Adrenal gland (tissue), 12 donors: ENCODE data around the gene RIPOR3. TPM values are rescaled to one million over a fixed set of nuclear protein-coding genes. Genes with fewer than 3 reads are reported as not detected.

ENCODE experiments used
- DNase-seq, 7 donors: peaks; one replicate each; pipeline ENCODE4 v3.0.0-alpha.2; 2019 to 2020
- H3K27ac ChIP-seq, 5 donors: fragments of 200-600 bp; sonication (generic) in 4 of 5; 1 replicate in 3 of 5; 2 replicates in 2 of 5; pipeline versions ENCODE4 v1.5.1 to v1.8.0; 2016 to 2020; ENCODE audit warnings: mild to moderate bottlenecking in 1 of 5
- H3K27me3 ChIP-seq: fragments of 200-600 bp; 2 replicates; pipeline ENCODE4 v1.8.0; 2021
- H3K36me3 ChIP-seq, 2 donors: fragments of 200-600 bp; replicated peaks in 1 of 2; 1 replicate in 1 of 2; 2 replicates in 1 of 2; pipeline versions ENCODE4 v1.5.1 to v1.8.0; 2018 to 2022
- H3K4me1 ChIP-seq, 2 donors: fragments of 200-600 bp; replicated peaks in 1 of 2; 1 replicate in 1 of 2; 2 replicates in 1 of 2; pipeline versions ENCODE4 v1.5.1 to v1.8.0; 2018 to 2021
- H3K4me3 ChIP-seq, 4 donors: fragments of 200-600 bp; sonication (generic) in 3 of 4; one replicate each; pipeline ENCODE4 v1.5.1; 2016 to 2018
- H3K9me3 ChIP-seq, 3 donors: fragments of 200-600 bp; sonication (generic) in 1 of 3; replicated peaks in 1 of 3; 1 replicate in 2 of 3; 2 replicates in 1 of 3; pipeline versions ENCODE4 v1.5.1 to v1.8.0; 2016 to 2021
- CTCF ChIP-seq, 6 experiments: fragments of 450-650 bp in 4 of 6; fragments of 200-600 bp in 2 of 6; sonication (generic) in 1 of 6; IDR thresholded peaks; 1 replicate in 5 of 6; 2 replicates in 1 of 6; pipeline versions ENCODE4 v1.5.1 to v1.8.0; 2016 to 2021; ENCODE audit warnings: antibody characterized with exemption in 6 of 6, mild to moderate bottlenecking in 2 of 6, moderate library complexity in 1 of 6
- POLR2A ChIP-seq, 2 donors: fragments of 450-650 bp; IDR thresholded peaks; one replicate each; pipeline ENCODE4 v1.6.1; 2017; ENCODE audit warnings: antibody characterized with exemption in 2 of 2, mild to moderate bottlenecking in 2 of 2, moderate library complexity in 1 of 2
- WGBS, 4 donors: extraction: QIAGEN DNeasy Blood & Tissue Kit in 2 of 4; methylation state at CpG; one replicate each; pipeline versions ENCODE4 v1.1.5 to v1.1.7; 2013 to 2017; 5-methylcytosine and 5-hydroxymethylcytosine counted together
- intact Hi-C, 2 donors: fragments of 100-400 bp; cut with DNase I; formaldehyde crosslinking; loops; one replicate each; pipeline versions ENCODE4 v1.14.1 to v1.15.0; 2022 to 2023
- polyA plus RNA-seq, 3 donors: library from polyadenylated mRNA; stranded (reverse); fragments of 200-250 nt in 2 of 3; fragments of 350-450 nt in 1 of 3; fragmentation: Illumina TruSeq in 1 of 3; extraction: RNeasy Lipid Tissue Mini Kit (QIAGEN cat#74804) in 1 of 3; gene quantifications; one replicate each; pipeline ENCODE4 v1.2.3, GENCODE V29; 2013 to 2014
- total RNA-seq, 9 donors: library from RNA; depleted of rRNA in 4 of 9; stranded (reverse); fragments of >200 nt in 4 of 9; fragments of 120-200 nt in 1 of 9; fragmentation: NEBNext Ultra II Directional in 1 of 9; extraction: Animal tissue kit (Norgen Biotek cat#: 25700) in 1 of 9; gene quantifications; one replicate each; pipeline versions ENCODE4 v1.1.0 to v1.2.4, GENCODE V29; 2013 to 2023
- donor health status: healthy with polysubstance abuse.
- donor health status: Bipolar disorder and iron deficiency.
- donor health status: DM: yes; HTN: yes; CAD: no.
- donor health status: DM: no; HTN: no; CAD: no.
- donor health status: DM: no; HTN: no; CAD: no.
- donor health status: DM: yes; HTN: yes; CAD: no.

The RIPOR3 gene
- total and polyA plus RNA-seq, 12 donors, result 3.4 to 135 (median 23.7) TPM

- no peaks in the 10 kb centered on the region for H3K27me3 ChIP-seq
- H3K4me3 ChIP-seq, result no peak overlapping the region
- H3K4me1 ChIP-seq, result peaks cover 5 to 56% of the 10 kb centered on the region in 2 donors
- peak overlapping the region in 1 of 5 donors; percentile 1 for H3K27ac ChIP-seq
- no peaks in the 10 kb centered on the region for H3K36me3 ChIP-seq
- H3K9me3 ChIP-seq, result no peaks in the 10 kb centered on the region
- WGBS, 4 donors, result 88 to 94% (median 93%) methylated on average over 2 of the region's 2 CpGs
- intact Hi-C loops, result no loop called here
- TF ChIP-seq POLR2A (IDR thresholded peaks at IDR 0.05), result no peak
- no peak for TF ChIP-seq CTCF (IDR thresholded peaks at IDR 0.05)
- DNase-seq, result no peak
Observed at GRCh38 chr20:50550531-50550930, 140.8 kb downstream of the RIPOR3 start.

GRCh38 chr20:50548396-50548795 is 142.9 kb downstream of the RIPOR3 start:
- H3K4me1 ChIP-seq, result peaks cover 0 to 43% of the 10 kb centered on the region in 2 donors
- H3K27me3 ChIP-seq, result no peaks in the 10 kb centered on the region
- peak overlapping the region in 1 of 5 donors; percentile 7 for H3K27ac ChIP-seq
- intact Hi-C loops, result no loop called here
- H3K4me3 ChIP-seq, result no peak overlapping the region
- no peaks in the 10 kb centered on the region for H3K36me3 ChIP-seq
- WGBS, 4 donors, result 92 to 95% (median 94%) methylated on average over 3 to 5 of the region's 5 CpGs
- TF ChIP-seq CTCF (IDR thresholded peaks at IDR 0.05), result no peak
- TF ChIP-seq POLR2A (IDR thresholded peaks at IDR 0.05), result no peak
- no peaks in the 10 kb centered on the region for H3K9me3 ChIP-seq
- no peak for DNase-seq

DNA sequence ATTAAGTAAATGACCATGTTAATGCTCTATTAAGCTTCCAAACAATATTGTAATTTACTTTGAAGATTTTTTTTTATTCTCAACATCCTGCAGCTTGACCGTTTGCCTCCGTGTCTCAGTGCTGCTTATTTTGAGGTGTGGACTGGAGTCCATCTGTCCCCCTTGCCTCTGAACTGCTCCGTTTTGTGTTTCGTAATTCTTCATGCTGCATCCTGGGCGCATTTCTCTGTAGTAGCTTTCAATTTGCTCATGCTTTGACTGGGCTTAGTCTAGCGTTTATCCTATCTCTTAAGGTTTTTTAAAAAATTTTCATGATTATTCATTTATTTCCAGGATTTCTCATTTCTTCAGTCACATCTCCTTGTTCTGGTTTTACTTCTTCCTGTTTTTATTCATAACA is 143.4 kb downstream of the RIPOR3 start:
- H3K27ac ChIP-seq, result no peak overlapping the region
- no peak overlapping the region for H3K4me3 ChIP-seq
- no peaks in the 10 kb centered on the region for H3K36me3 ChIP-seq
- DNase-seq, result no peak
- H3K9me3 ChIP-seq, result no peaks in the 10 kb centered on the region
- no peak for TF ChIP-seq CTCF (IDR thresholded peaks at IDR 0.05)
- no peak for TF ChIP-seq POLR2A (IDR thresholded peaks at IDR 0.05)
- peaks cover 0 to 47% of the 10 kb centered on the region in 2 donors for H3K4me1 ChIP-seq
- WGBS, 4 donors, result 66 to 75% (median 70%) methylated on average over 6 of the region's 6 CpGs
- no peaks in the 10 kb centered on the region for H3K27me3 ChIP-seq
- intact Hi-C loops, result no loop called here

- Histone ChIP-seq H3K4me1 (peaks cover 2 to 58% of the 10 kb centered on the region in 2 donors), H3K4me3 (no peak overlapping the region)
Observed at GRCh38 chr20:50546729-50547314, 144.5 kb downstream of the RIPOR3 start.

More at GRCh38 chr20:50546729-50547314, 144.5 kb downstream of the RIPOR3 start:
- intact Hi-C loops, result no loop called here
- TF ChIP-seq POLR2A (IDR thresholded peaks at IDR 0.05) (no peak), CTCF (IDR thresholded peaks at IDR 0.05) (no peak)
- 34 to 45% (median 41%) methylated on average over 5 of the region's 5 CpGs for WGBS, 4 donors
- no peaks in the 10 kb centered on the region for H3K9me3 ChIP-seq
- H3K27me3 ChIP-seq, result no peaks in the 10 kb centered on the region
- DNase-seq, result peak in 3 of 7 donors; percentile 47 to 68 (median 49)
- peak overlapping the region in 3 of 5 donors; percentile 4 to 66 (median 56) for H3K27ac ChIP-seq
- no peaks in the 10 kb centered on the region for H3K36me3 ChIP-seq
